HepG2 (cell line): ENCODE results near the gene SMC6. TPM values are rescaled to one million over a fixed set of nuclear protein-coding genes. Genes with fewer than 3 reads are reported as not detected.

ENCODE experiments used
- DNMT1 ChIP-seq: sonication (generic); formaldehyde crosslinking; IDR thresholded peaks from 2 replicates; pipeline ENCODE4 v1.5.1; 2020; ENCODE audit warnings: mild to moderate bottlenecking, missing genetic modification reagents
- ERF ChIP-seq: IDR thresholded peaks from 2 replicates; pipeline ENCODE4 v1.6.1; 2018; ENCODE audit warnings: missing biosample characterization, missing genetic modification reagents
- ESRRA ChIP-seq: sonication (generic); formaldehyde crosslinking; IDR thresholded peaks from 2 replicates; pipeline ENCODE4 v1.5.1; 2020; ENCODE audit warnings: mild to moderate bottlenecking, low read depth, missing genetic modification reagents
- MAZ ChIP-seq, 2 experiments: sonication (generic) in 1 of 2; formaldehyde crosslinking in 1 of 2; IDR thresholded peaks; 2 replicates each; pipeline versions ENCODE4 v1.5.0 to v1.6.1; 2012 to 2020; ENCODE audit warnings: low read depth in 2 of 2, mild to moderate bottlenecking in 2 of 2, borderline replicate concordance in 1 of 2, improper control_type of control experiment in 1 of 2, low read length in 1 of 2, missing genetic modification reagents in 1 of 2, moderate library complexity in 1 of 2
- PHF21A ChIP-seq: sonication (generic); formaldehyde crosslinking; IDR thresholded peaks from 2 replicates; pipeline ENCODE4 v1.5.0; 2020; ENCODE audit warnings: mild to moderate bottlenecking, missing genetic modification reagents
- PLRG1 ChIP-seq: fragments of 450-650 bp; conservative IDR thresholded peaks from 2 replicates; pipeline ENCODE4 v1.6.1; 2016
- SNAI1 ChIP-seq: sonication (generic); formaldehyde crosslinking; IDR thresholded peaks from 2 replicates; pipeline ENCODE4 v1.5.0; 2020; ENCODE audit warnings: mild to moderate bottlenecking, missing genetic modification reagents, borderline replicate concordance
- SNAPC5 ChIP-seq: sonication (generic); formaldehyde crosslinking; IDR thresholded peaks from 2 replicates; pipeline ENCODE4 v1.8.1; 2023; ENCODE audit warnings: mild to moderate bottlenecking, missing genetic modification reagents, borderline replicate concordance
- SSRP1 ChIP-seq: IDR thresholded peaks from 2 replicates; pipeline ENCODE4 v1.6.1; 2016; ENCODE audit warnings: control low read depth
- ZNF574 ChIP-seq: sonication (generic); formaldehyde crosslinking; IDR thresholded peaks from 2 replicates; pipeline ENCODE4 v1.4.0; 2020; ENCODE audit warnings: missing genetic modification reagents
- polyA plus RNA-seq, 8 experiments: library from polyadenylated mRNA; depleted of rRNA in 3 of 8; stranded (reverse) in 7 of 8; unstranded in 1 of 8; fragments of >200 nt; fragmentation: Illumina TruSeq in 4 of 8; extraction: Trizol in 4 of 8; gene quantifications; 2 replicates each; pipeline versions ENCODE4 v1.2.1 to v1.2.3, GENCODE V29; 2011 to 2016; ENCODE audit warnings: low read depth in 4 of 8, missing spikeins in 1 of 8, mixed read lengths in 1 of 8; ENCODE audit not compliant: insufficient read depth in 1 of 8
- total RNA-seq, 5 experiments: library from RNA; depleted of rRNA; stranded (reverse); fragments of >200 nt; fragmentation: Illumina TruSeq; extraction: Trizol; gene quantifications; 2 replicates each; pipeline ENCODE4 v1.2.3, GENCODE V29; 2016; ENCODE audit warnings: low read depth in 1 of 5
- TF ChIP-seq, protein P1 (sequence below): sonication (generic); formaldehyde crosslinking; IDR thresholded peaks from 2 replicates; pipeline ENCODE4 v1.5.1; 2020; ENCODE audit warnings: mild to moderate bottlenecking, moderate library complexity, missing genetic modification reagents
- TF ChIP-seq, protein P2 (sequence below): sonication (generic); formaldehyde crosslinking; IDR thresholded peaks from 2 replicates; pipeline ENCODE4 v1.4.0; 2020; ENCODE audit warnings: missing genetic modification reagents, mild to moderate bottlenecking, borderline replicate concordance

Gene SMC6
- total and polyA plus RNA-seq, 2 of the 13 experiments (the other 11 are each of a cell fraction or from before 2014, with no cell fraction given): 18.9 to 55.3 TPM

DNA sequence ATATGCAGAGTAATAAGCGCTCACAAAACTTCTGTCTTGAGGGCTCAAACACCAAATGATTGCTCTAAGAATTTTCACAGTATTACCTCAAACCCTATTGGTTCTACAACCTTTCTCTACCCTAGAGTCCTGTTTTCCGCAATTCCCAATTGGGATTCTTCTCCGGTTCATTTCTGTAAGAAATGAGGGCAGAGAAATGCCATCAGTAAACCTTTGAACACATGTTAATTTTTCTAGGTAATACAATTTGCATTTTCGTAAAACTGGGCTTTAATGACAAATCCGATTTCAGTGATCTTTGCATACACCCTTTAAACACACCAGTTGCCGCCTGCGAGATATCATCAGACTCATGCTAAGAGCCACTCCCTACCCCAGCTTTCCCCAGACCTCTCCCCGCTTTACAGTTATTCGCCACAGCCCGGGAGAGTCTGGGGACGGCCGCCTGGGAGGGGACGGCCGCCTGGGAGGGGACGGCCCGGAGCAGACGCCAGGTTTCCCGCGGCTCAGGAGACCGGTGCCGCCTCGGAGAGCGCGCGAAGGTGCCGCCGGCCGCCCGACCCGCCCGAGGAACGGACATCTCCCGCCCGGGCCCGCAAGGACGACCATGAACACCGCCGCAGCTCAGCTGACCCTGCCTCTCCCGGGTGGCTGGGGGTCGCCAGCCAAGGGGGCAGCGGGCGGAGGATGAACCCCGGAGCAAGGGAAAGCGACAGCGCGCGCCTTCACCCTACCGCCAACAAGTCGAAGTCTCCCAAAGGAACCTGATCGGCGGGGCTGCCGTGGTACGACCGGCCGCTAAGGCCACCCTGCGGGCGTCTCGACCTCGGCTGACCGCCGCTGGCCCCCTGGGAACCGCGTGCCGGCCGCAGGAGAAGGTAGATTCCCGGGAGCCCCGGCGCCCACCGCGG lies 463 bp downstream of the SMC6 start (continued):
- no peak for TF ChIP-seq MAZ (IDR thresholded peaks at IDR 0.05; ENCODE audit: borderline replicate concordance, low read depth, low read length)
- no peak; the same call in 1 of the 2 replicates for TF ChIP-seq MAZ (CRISPR knock-in tag; IDR thresholded peaks at IDR 0.05; ENCODE audit: low read depth)
- TF ChIP-seq, protein P1, sequence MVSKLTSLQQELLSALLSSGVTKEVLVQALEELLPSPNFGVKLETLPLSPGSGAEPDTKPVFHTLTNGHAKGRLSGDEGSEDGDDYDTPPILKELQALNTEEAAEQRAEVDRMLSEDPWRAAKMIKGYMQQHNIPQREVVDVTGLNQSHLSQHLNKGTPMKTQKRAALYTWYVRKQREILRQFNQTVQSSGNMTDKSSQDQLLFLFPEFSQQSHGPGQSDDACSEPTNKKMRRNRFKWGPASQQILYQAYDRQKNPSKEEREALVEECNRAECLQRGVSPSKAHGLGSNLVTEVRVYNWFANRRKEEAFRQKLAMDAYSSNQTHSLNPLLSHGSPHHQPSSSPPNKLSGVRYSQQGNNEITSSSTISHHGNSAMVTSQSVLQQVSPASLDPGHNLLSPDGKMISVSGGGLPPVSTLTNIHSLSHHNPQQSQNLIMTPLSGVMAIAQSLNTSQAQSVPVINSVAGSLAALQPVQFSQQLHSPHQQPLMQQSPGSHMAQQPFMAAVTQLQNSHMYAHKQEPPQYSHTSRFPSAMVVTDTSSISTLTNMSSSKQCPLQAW (CRISPR knock-in tag): peak; percentile 26; the same call in 1 of the 2 replicates
- no peak for TF ChIP-seq SSRP1
- TF ChIP-seq DNMT1 (CRISPR knock-in tag): no peak
- TF ChIP-seq SNAPC5: 0 out of 2 replicates have a peak, but pooled peaks have one; percentile 52
- TF ChIP-seq ZNF574 (CRISPR knock-in tag): 0 out of 2 replicates have a peak, but pooled peaks have one; percentile 53
- peak; percentile 96; the same call in 1 of the 2 replicates for TF ChIP-seq SNAI1 (CRISPR knock-in tag)
- peak; percentile 60; the same call in 1 of the 2 replicates for TF ChIP-seq PHF21A
- TF ChIP-seq, protein P2, sequence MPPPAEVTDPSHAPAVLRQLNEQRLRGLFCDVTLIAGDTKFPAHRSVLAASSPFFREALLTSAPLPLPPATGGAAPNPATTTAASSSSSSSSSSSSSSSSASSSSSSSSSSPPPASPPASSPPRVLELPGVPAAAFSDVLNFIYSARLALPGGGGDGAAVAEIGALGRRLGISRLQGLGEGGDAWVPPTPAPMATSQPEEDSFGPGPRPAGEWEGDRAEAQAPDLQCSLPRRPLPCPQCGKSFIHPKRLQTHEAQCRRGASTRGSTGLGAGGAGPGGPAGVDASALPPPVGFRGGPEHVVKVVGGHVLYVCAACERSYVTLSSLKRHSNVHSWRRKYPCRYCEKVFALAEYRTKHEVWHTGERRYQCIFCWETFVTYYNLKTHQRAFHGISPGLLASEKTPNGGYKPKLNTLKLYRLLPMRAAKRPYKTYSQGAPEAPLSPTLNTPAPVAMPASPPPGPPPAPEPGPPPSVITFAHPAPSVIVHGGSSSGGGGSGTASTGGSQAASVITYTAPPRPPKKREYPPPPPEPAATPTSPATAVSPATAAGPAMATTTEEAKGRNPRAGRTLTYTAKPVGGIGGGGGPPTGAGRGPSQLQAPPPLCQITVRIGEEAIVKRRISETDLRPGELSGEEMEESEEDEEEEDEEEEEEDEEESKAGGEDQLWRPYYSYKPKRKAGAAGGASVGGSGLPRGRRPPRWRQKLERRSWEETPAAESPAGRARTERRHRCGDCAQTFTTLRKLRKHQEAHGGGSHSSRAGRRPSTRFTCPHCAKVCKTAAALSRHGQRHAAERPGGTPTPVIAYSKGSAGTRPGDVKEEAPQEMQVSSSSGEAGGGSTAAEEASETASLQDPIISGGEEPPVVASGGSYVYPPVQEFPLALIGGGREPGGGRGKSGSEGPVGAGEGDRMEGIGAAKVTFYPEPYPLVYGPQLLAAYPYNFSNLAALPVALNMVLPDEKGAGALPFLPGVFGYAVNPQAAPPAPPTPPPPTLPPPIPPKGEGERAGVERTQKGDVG (CRISPR knock-in tag): 0 out of 2 replicates have a peak, but pooled peaks have one; percentile 20
- TF ChIP-seq PLRG1: no peak
- TF ChIP-seq ESRRA (CRISPR knock-in tag): 0 out of 2 replicates have a peak, but pooled peaks have one; percentile 16
- 0 out of 2 replicates have a peak, but pooled peaks have one; percentile 60 for TF ChIP-seq ERF (CRISPR knock-in tag)
